Body of pancreas (tissue), 4 donors: ENCODE results near the gene MAGI1.

Experiments
- CTCF ChIP-seq, 7 experiments: fragments of 450-650 bp in 4 of 7; fragments of 200-600 bp in 3 of 7; sonication (generic) in 3 of 7; IDR thresholded peaks; one replicate each; pipeline ENCODE4 v1.5.1; 2016 to 2019; ENCODE audit warnings: antibody characterized with exemption in 7 of 7
- POLR2A ChIP-seq, 3 donors: fragments of 450-650 bp; IDR thresholded peaks; one replicate each; pipeline ENCODE4 v1.6.1; 2016; ENCODE audit warnings: antibody characterized with exemption in 3 of 3, mild to moderate bottlenecking in 2 of 3

- no peak for TF ChIP-seq POLR2A (IDR thresholded peaks at IDR 0.05)
- no peak for TF ChIP-seq CTCF (IDR thresholded peaks at IDR 0.05)
Observed at GRCh38 chr3:65848024-65848423, 190.7 kb downstream of the MAGI1 start.
